ENCODE data around the gene PCK2.
A peak's percentile ranks its signal among the peaks of the same experiment; 100 is the strongest.

The PCK2 gene

DNA sequence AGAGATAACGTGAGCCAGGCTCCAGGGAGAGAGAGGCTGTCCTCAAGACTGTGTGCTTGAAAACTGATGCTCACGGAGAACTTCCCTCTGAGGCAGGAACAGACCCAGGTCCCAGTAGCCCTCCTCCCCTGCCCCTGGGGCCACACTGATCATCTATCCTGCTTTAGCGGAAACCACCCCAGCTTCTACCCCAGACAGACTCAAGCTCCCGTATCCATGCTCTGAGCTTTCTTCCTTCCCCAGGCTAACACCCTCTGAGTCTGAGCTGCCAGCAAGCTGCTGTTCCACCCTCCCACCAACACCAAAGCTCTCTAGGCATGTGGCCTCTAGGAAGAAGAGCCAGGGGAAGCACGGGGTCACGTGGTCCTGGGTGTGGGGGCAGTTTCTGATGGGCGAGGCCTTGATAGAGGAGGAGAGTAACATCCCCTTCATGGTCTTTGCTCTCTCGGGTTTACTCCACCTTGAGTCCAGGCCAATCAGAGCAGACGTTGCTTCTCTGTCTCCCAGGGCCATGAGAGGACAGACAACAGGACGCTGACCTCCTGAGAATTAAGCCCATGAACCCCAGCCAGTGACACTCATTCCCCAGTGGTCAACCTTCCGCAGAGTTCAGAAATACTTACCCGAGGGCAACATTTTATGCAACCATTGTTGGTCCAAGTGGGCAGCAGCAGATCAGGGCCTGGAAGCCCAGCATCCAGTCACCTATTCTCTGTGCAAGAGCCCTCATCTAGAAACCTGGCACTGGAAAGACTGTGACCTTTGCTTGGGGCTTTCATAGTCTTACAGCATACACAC lies 1.4 kb downstream of the PCK2 start:
- peak overlapping the region; percentile 95 for H3K18ac ChIP-seq (ENCODE audit: low read length)
- H3K4ac ChIP-seq (ENCODE audit: low read length): no peak overlapping the region
- no peak overlapping the region for H3K14ac ChIP-seq (ENCODE audit: low read length)
- DNase-seq (ENCODE audit: low spot score): no peak
- H3K9ac ChIP-seq (ENCODE audit: low read depth, low read length, poor library complexity): no peak overlapping the region
- peak overlapping the region; percentile 4 for H2BK5ac ChIP-seq (ENCODE audit: low read length)
- peak overlapping the region; percentile 18 for H2AK5ac ChIP-seq (ENCODE audit: low read depth, low read length)
- H3K36me3 ChIP-seq (replicated peaks in 1 of 2; ENCODE audit: control insufficient read depth in 2 of 2, insufficient read depth in 2 of 2, low read length in 2 of 2): peaks cover 18 to 23% of the 10 kb centered on the region in 2 donors
- no peaks in the 10 kb centered on the region for H3K9me3 ChIP-seq (replicated peaks in 1 of 2; ENCODE audit: control insufficient read depth in 2 of 2, insufficient read depth in 1 of 2, low read depth in 1 of 2, low read length in 2 of 2)
- no peak overlapping the region for H3K23ac ChIP-seq (ENCODE audit: low read depth, low read length, poor library complexity)
- no CpG with 5 or more reads among the region's 12 CpGs for WGBS, 2 donors (ENCODE audit: extremely low coverage in 2 of 2, insufficient read length in 2 of 2, insufficient replicate concordance in 1 of 2)
- peaks cover 11% of the 10 kb centered on the region in 2 donors for H3K4me1 ChIP-seq (ENCODE audit: control insufficient read depth in 2 of 2, insufficient read depth in 1 of 2, low read depth in 1 of 2, low read length in 2 of 2)
- peak overlapping the region; percentile 17 for H2BK15ac ChIP-seq (ENCODE audit: low read length)
- H4K91ac ChIP-seq (ENCODE audit: low read depth, low read length, poor library complexity): no peak overlapping the region
- H2AFZ ChIP-seq (ENCODE audit: low read length): peak overlapping the region; percentile 97
- H3K4me2 ChIP-seq (ENCODE audit: insufficient read depth, low read length, poor library complexity, severe bottlenecking): peak overlapping the region; percentile 83
- H3K27ac ChIP-seq (replicated peaks; ENCODE audit: low read length): no peak overlapping the region
- peak overlapping the region; percentile 73 to 92 for H3K4me3 ChIP-seq (ENCODE audit: low read length in 2 of 2)
- H2BK120ac ChIP-seq (ENCODE audit: low read depth, low read length): no peak overlapping the region
- no peak overlapping the region for H4K8ac ChIP-seq (ENCODE audit: low read depth, low read length)
- no peaks in the 10 kb centered on the region for H3K79me1 ChIP-seq (ENCODE audit: low read depth, low read length)
- no peak overlapping the region for H2BK12ac ChIP-seq (ENCODE audit: low read length)
- H3K27me3 ChIP-seq (ENCODE audit: control insufficient read depth in 3 of 3, insufficient read depth in 3 of 3, low read depth in 1 of 3, low read length in 3 of 3): no peaks in the 10 kb centered on the region

DNA sequence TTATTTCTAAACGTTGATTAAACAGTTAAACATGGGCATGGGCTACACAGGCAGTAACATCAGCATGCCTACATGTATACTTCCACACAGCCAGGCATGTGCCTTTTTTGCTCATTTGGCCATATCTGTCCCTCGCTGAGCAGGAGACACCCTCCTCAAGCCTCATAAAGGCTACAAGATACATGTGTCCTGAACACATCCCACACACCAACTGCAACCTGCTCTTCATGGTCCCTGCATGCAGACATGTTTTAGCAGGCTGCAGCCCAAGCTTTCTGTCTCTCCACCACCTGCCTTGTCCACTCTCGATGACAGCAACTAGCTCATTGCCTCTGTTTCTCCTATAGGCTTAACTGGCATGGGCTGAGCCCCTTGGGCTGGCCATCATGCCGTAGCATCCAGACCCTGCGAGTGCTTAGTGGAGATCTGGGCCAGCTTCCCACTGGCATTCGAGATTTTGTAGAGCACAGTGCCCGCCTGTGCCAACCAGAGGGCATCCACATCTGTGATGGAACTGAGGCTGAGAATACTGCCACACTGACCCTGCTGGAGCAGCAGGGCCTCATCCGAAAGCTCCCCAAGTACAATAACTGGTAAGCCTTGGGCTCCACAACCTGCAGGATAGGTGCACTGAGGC lies 2.6 kb downstream of the PCK2 start:
- no peak overlapping the region for H4K91ac ChIP-seq (ENCODE audit: low read depth, low read length, poor library complexity)
- H2BK12ac ChIP-seq (ENCODE audit: low read length): no peak overlapping the region
- H2BK120ac ChIP-seq (ENCODE audit: low read depth, low read length): no peak overlapping the region
- H4K8ac ChIP-seq (ENCODE audit: low read depth, low read length): no peak overlapping the region
- no peaks in the 10 kb centered on the region for H3K9me3 ChIP-seq (replicated peaks in 1 of 2; ENCODE audit: control insufficient read depth in 2 of 2, insufficient read depth in 1 of 2, low read depth in 1 of 2, low read length in 2 of 2)
- no peak overlapping the region for H2BK5ac ChIP-seq (ENCODE audit: low read length)
- no peak overlapping the region for H3K9ac ChIP-seq (ENCODE audit: low read depth, low read length, poor library complexity)
- H3K4me3 ChIP-seq (ENCODE audit: low read length in 2 of 2): no peak overlapping the region
- H3K14ac ChIP-seq (ENCODE audit: low read length): no peak overlapping the region
- no CpG with 5 or more reads among the region's 8 CpGs for WGBS, 2 donors (ENCODE audit: extremely low coverage in 2 of 2, insufficient read length in 2 of 2, insufficient replicate concordance in 1 of 2)
- no peak overlapping the region for H3K4ac ChIP-seq (ENCODE audit: low read length)
- H3K18ac ChIP-seq (ENCODE audit: low read length): no peak overlapping the region
- H3K4me2 ChIP-seq (ENCODE audit: insufficient read depth, low read length, poor library complexity, severe bottlenecking): no peak overlapping the region
- H3K79me1 ChIP-seq (ENCODE audit: low read depth, low read length): no peaks in the 10 kb centered on the region
- DNase-seq (ENCODE audit: low spot score): no peak
- peaks cover 18 to 31% of the 10 kb centered on the region in 2 donors for H3K36me3 ChIP-seq (replicated peaks in 1 of 2; ENCODE audit: control insufficient read depth in 2 of 2, insufficient read depth in 2 of 2, low read length in 2 of 2)
- H2AK5ac ChIP-seq (ENCODE audit: low read depth, low read length): no peak overlapping the region
- no peak overlapping the region for H3K23ac ChIP-seq (ENCODE audit: low read depth, low read length, poor library complexity)
- no peak overlapping the region for H3K27ac ChIP-seq (replicated peaks; ENCODE audit: low read length)
- no peak overlapping the region for H2BK15ac ChIP-seq (ENCODE audit: low read length)
- H2AFZ ChIP-seq (ENCODE audit: low read length): no peak overlapping the region
- H3K27me3 ChIP-seq (ENCODE audit: control insufficient read depth in 3 of 3, insufficient read depth in 3 of 3, low read depth in 1 of 3, low read length in 3 of 3): no peaks in the 10 kb centered on the region
- peaks cover 11% of the 10 kb centered on the region in 2 donors for H3K4me1 ChIP-seq (ENCODE audit: control insufficient read depth in 2 of 2, insufficient read depth in 1 of 2, low read depth in 1 of 2, low read length in 2 of 2)

DNA sequence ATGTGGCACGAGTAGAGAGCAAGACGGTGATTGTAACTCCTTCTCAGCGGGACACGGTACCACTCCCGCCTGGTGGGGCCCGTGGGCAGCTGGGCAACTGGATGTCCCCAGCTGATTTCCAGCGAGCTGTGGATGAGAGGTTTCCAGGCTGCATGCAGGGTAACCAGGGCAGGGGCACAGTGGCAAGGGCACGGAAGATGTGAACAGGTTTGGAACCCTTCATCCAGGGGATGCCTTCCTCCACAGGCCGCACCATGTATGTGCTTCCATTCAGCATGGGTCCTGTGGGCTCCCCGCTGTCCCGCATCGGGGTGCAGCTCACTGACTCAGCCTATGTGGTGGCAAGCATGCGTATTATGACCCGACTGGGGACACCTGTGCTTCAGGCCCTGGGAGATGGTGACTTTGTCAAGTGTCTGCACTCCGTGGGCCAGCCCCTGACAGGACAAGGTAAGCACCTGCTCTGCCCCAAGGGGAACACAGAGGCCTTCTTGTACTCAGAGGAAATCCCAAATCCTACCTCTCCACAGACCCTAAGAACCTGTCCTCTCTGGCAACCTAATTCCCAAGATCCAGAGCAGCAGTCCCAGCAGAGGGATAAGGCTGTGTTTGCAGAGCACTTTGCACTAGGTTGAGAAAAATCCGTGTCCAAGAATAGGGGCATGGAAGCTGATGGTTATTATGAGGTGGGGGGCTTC lies 4.3 kb downstream of the PCK2 start:
- Histone ChIP-seq H3K4me3 (ENCODE audit: low read length in 2 of 2) (no peak overlapping the region), H3K9ac (ENCODE audit: low read depth, low read length, poor library complexity) (peak overlapping the region; percentile 60), H2BK15ac (ENCODE audit: low read length) (no peak overlapping the region), H2BK12ac (ENCODE audit: low read length) (no peak overlapping the region), H3K27me3 (ENCODE audit: control insufficient read depth in 3 of 3, insufficient read depth in 3 of 3, low read depth in 1 of 3, low read length in 3 of 3) (no peaks in the 10 kb centered on the region), H3K4me1 (ENCODE audit: control insufficient read depth in 2 of 2, insufficient read depth in 1 of 2, low read depth in 1 of 2, low read length in 2 of 2) (peaks cover 11% of the 10 kb centered on the region in 2 donors), H4K91ac (ENCODE audit: low read depth, low read length, poor library complexity) (no peak overlapping the region), H2AFZ (ENCODE audit: low read length) (no peak overlapping the region), H3K4me2 (ENCODE audit: insufficient read depth, low read length, poor library complexity, severe bottlenecking) (no peak overlapping the region), H3K23ac (ENCODE audit: low read depth, low read length, poor library complexity) (peak overlapping the region; percentile 26), H3K14ac (ENCODE audit: low read length) (no peak overlapping the region), H3K18ac (ENCODE audit: low read length) (no peak overlapping the region), H3K36me3 (replicated peaks in 1 of 2; ENCODE audit: control insufficient read depth in 2 of 2, insufficient read depth in 2 of 2, low read length in 2 of 2) (peaks cover 27 to 40% of the 10 kb centered on the region in 2 donors), H2BK120ac (ENCODE audit: low read depth, low read length) (no peak overlapping the region), H3K4ac (ENCODE audit: low read length) (no peak overlapping the region), H3K9me3 (replicated peaks in 1 of 2; ENCODE audit: control insufficient read depth in 2 of 2, insufficient read depth in 1 of 2, low read depth in 1 of 2, low read length in 2 of 2) (no peaks in the 10 kb centered on the region), H2BK5ac (ENCODE audit: low read length) (no peak overlapping the region), H4K8ac (ENCODE audit: low read depth, low read length) (no peak overlapping the region), H3K27ac (replicated peaks; ENCODE audit: low read length) (no peak overlapping the region), H3K79me1 (ENCODE audit: low read depth, low read length) (no peaks in the 10 kb centered on the region), H2AK5ac (ENCODE audit: low read depth, low read length) (no peak overlapping the region)
- no CpG with 5 or more reads among the region's 16 CpGs for WGBS, 2 donors (ENCODE audit: extremely low coverage in 2 of 2, insufficient read length in 2 of 2, insufficient replicate concordance in 1 of 2)
- no peak for DNase-seq (ENCODE audit: low spot score)

Measured in neuronal stem cell (in vitro differentiated cells).